K562 (cell line): Measurements from ENCODE around the gene SRRT. TPM values are rescaled to one million over a fixed set of nuclear protein-coding genes. Genes with fewer than 3 reads are reported as not detected.

Experiments used
- BRF2 ChIP-seq: IDR thresholded peaks from 3 replicates; pipeline ENCODE4 v1.6.1; 2011; ENCODE audit warnings: borderline replicate concordance, mild to moderate bottlenecking; ENCODE audit not compliant: insufficient read length, insufficient read depth
- EGR1 ChIP-seq: fragments of 450-650 bp; conservative IDR thresholded peaks from 2 replicates; pipeline ENCODE4 v1.6.1; 2017; ENCODE audit warnings: mild to moderate bottlenecking
- EP400 ChIP-seq: fragments of 450-650 bp; IDR thresholded peaks from 2 replicates; pipeline ENCODE4 v1.6.1; 2017; ENCODE audit warnings: antibody characterized with exemption, mild to moderate bottlenecking, moderate library complexity
- GATA2 ChIP-seq: sonication (generic); formaldehyde crosslinking; IDR thresholded peaks from 2 replicates; pipeline ENCODE4 v1.4.0; 2020; ENCODE audit warnings: mild to moderate bottlenecking, missing genetic modification reagents
- HES1 ChIP-seq: fragments of 450-650 bp; IDR thresholded peaks from 2 replicates; pipeline ENCODE4 v1.6.1; 2016; ENCODE audit warnings: low read depth, mild to moderate bottlenecking, moderate library complexity
- HIVEP1 ChIP-seq: fragments of 250-450 bp; sonication (Bioruptor Pico); IDR thresholded peaks from 2 replicates; pipeline ENCODE4 v1.4.0; 2020; ENCODE audit warnings: mild to moderate bottlenecking
- NEUROD1 ChIP-seq: fragments of 150-350 bp; IDR thresholded peaks from 2 replicates; pipeline ENCODE4 v1.6.1; 2014; ENCODE audit warnings: borderline replicate concordance, low read length, low read depth; ENCODE audit not compliant: partially characterized antibody
- POLR2A ChIP-seq: fragments of 450-650 bp; conservative IDR thresholded peaks from 2 replicates; pipeline ENCODE4 v1.6.1; 2016
- POLR2AphosphoS5 ChIP-seq: IDR thresholded peaks from 2 replicates; pipeline ENCODE4 v1.6.1; 2011; ENCODE audit warnings: mild to moderate bottlenecking, low read depth, low read length, moderate library complexity; ENCODE audit not compliant: control insufficient read depth, insufficient read depth
- POU5F1 ChIP-seq: fragments of 150-350 bp; IDR thresholded peaks from 2 replicates; pipeline ENCODE4 v1.6.1; 2014; ENCODE audit warnings: borderline replicate concordance, low read length, low read depth, mild to moderate bottlenecking; ENCODE audit not compliant: partially characterized antibody
- RBBP5 ChIP-seq: fragments of 200-600 bp; sonication (generic); IDR thresholded peaks from 2 replicates; pipeline ENCODE4 v1.6.1; 2012; ENCODE audit warnings: borderline replicate concordance, mild to moderate bottlenecking, low read length, control low read depth, inconsistent platforms; ENCODE audit not compliant: insufficient read depth, poor library complexity, severe bottlenecking
- RFX1 ChIP-seq: fragments of 450-650 bp; IDR thresholded peaks from 2 replicates; pipeline ENCODE4 v1.6.1; 2016; ENCODE audit warnings: mild to moderate bottlenecking, moderate library complexity
- SRSF3 ChIP-seq: fragments of 200-400 bp; formaldehyde crosslinking; IDR thresholded peaks from 2 replicates; pipeline ENCODE4 v1.6.1; 2016; ENCODE audit warnings: mild to moderate bottlenecking, low read length, moderate library complexity; ENCODE audit not compliant: insufficient read depth
- TAF1 ChIP-seq: IDR thresholded peaks from 2 replicates; pipeline ENCODE4 v1.6.1; 2011; ENCODE audit warnings: mild to moderate bottlenecking, low read length, moderate library complexity; ENCODE audit not compliant: insufficient read depth, control insufficient read depth, severe bottlenecking; ENCODE audit errors: extremely low read depth
- TSC22D4 ChIP-seq: fragments of 450-650 bp; IDR thresholded peaks from 2 replicates; pipeline ENCODE4 v1.6.1; 2016; ENCODE audit warnings: missing genetic modification characterization, missing biosample characterization, control low read depth
- ZNF143 ChIP-seq: sonication (generic); formaldehyde crosslinking; IDR thresholded peaks from 2 replicates; pipeline ENCODE4 v1.9.0; 2022; ENCODE audit warnings: mild to moderate bottlenecking, missing genetic modification reagents
- ZNF184 ChIP-seq: sonication (generic); formaldehyde crosslinking; IDR thresholded peaks from 2 replicates; pipeline ENCODE4 v1.5.0; 2020; ENCODE audit warnings: missing genetic modification reagents
- ZNF395 ChIP-seq: fragments of 200-800 bp; sonication (Bioruptor generic); IDR thresholded peaks from 2 replicates; pipeline ENCODE4 v1.6.1; 2017; ENCODE audit warnings: missing genetic modification characterization, missing compliant biosample characterization
- ZNF518B ChIP-seq: fragments of 250-450 bp; sonication (Bioruptor Pico); IDR thresholded peaks from 2 replicates; pipeline ENCODE4 v1.5.0; 2021; ENCODE audit warnings: mild to moderate bottlenecking, moderate library complexity
- ZNF780A ChIP-seq: fragments of 250-450 bp; sonication (Bioruptor Pico); IDR thresholded peaks from 2 replicates; pipeline ENCODE4 v1.5.0; 2021; ENCODE audit warnings: mild to moderate bottlenecking
- polyA plus RNA-seq, 8 experiments: library from polyadenylated mRNA; depleted of rRNA in 4 of 8; stranded (reverse) in 5 of 8; unstranded in 3 of 8; fragments of >200 nt; fragmentation: Nextera tagmentation in 2 of 8; fragmentation: Illumina TruSeq in 1 of 8; extraction: Ambion mirVana in 2 of 8; extraction: Trizol in 1 of 8; gene quantifications; 2 replicates each; pipeline versions ENCODE4 v1.2.1 to v1.2.3, GENCODE V29; 2011 to 2014; ENCODE audit warnings: inconsistent platforms in 1 of 8, missing spikeins in 1 of 8
- total RNA-seq, 7 experiments: library from RNA; depleted of rRNA in 6 of 7; stranded (reverse); fragments of >200 nt in 6 of 7; fragmentation: Illumina TruSeq in 2 of 7; extraction: Trizol in 2 of 7; gene quantifications; 2 replicates each; pipeline versions ENCODE4 v1.2.1 to v1.2.3, GENCODE V29; 2011 to 2021; ENCODE audit warnings: low replicate concordance in 1 of 7

Gene SRRT
- total and polyA plus RNA-seq, 9 of the 15 experiments (the other 6 are each of a cell fraction or from before 2014, with no cell fraction given), result 10.3 to 263 (median 84.4) TPM

GRCh38 chr7:100895956-100896731 lies 21.2 kb downstream of the SRRT start (continued):
- TF ChIP-seq POLR2A, result peak; percentile 65
- no peak for TF ChIP-seq BRF2
- TF ChIP-seq EGR1, result no peak; the same call in 1 of the 2 replicates
- no peak for TF ChIP-seq ZNF780A (CRISPR knock-in tag)
- TF ChIP-seq ZNF184 (CRISPR knock-in tag), result no peak
- TF ChIP-seq ZNF395 (CRISPR knock-in tag), result no peak
- TF ChIP-seq ZNF518B (CRISPR knock-in tag), result no peak
- no peak for TF ChIP-seq SRSF3
- TF ChIP-seq EP400, result peak; percentile 58
- no peak for TF ChIP-seq POU5F1
- no peak for TF ChIP-seq HES1
- no peak for TF ChIP-seq TSC22D4 (tag)
- TF ChIP-seq TAF1, result peak; percentile 45
- no peak for TF ChIP-seq ZNF143
- no peak for TF ChIP-seq GATA2 (CRISPR knock-in tag)
- no peak for TF ChIP-seq NEUROD1
- peak; percentile 48; the same call in 1 of the 2 replicates for TF ChIP-seq POLR2AphosphoS5
- no peak for TF ChIP-seq RBBP5
- TF ChIP-seq RFX1, result no peak
- TF ChIP-seq HIVEP1 (CRISPR knock-in tag), result no peak
